PC-9 (cell line): Measurements from ENCODE around the gene ZNF628.

Experiments
- CTCF ChIP-seq: fragments of 200-600 bp; sonication (generic); conservative IDR thresholded peaks from 2 replicates; pipeline ENCODE4 v1.6.1; 2017; ENCODE audit warnings: mixed run types, antibody characterized with exemption, mild to moderate bottlenecking, moderate library complexity
- EZH2 ChIP-seq: fragments of 200-600 bp; sonication (generic); IDR thresholded peaks from 2 replicates; pipeline ENCODE4 v1.8.0; 2017; ENCODE audit warnings: antibody characterized with exemption, low read depth

GRCh38 chr19:55525289-55526101, 49.1 kb downstream of the ZNF628 start:
- TF ChIP-seq CTCF (no peak), EZH2 (no peak)
